ENCODE data around the gene IL26. TPM values are rescaled to one million over a fixed set of nuclear protein-coding genes. Genes with fewer than 3 reads are reported as not detected.

IL26 gene
- total and polyA plus RNA-seq, 2 experiments from 2014 or later = not detected

- no peak for DNase-seq (ENCODE audit: low spot score)
- no peak overlapping the region for H2AFZ ChIP-seq
- no peaks in the 10 kb centered on the region for H3K79me2 ChIP-seq
- H4K20me1 ChIP-seq (ENCODE audit: insufficient read depth, poor library complexity, severe bottlenecking) = no peaks in the 10 kb centered on the region
- no peak overlapping the region for H3K4me2 ChIP-seq
- no peaks in the 10 kb centered on the region for H3K27me3 ChIP-seq
- H3K9me3 ChIP-seq (ENCODE audit: low read depth) = no peaks in the 10 kb centered on the region
- H3K9me2 ChIP-seq (replicated peaks; ENCODE audit: insufficient read depth) = no peaks in the 10 kb centered on the region
- TF ChIP-seq EZH2 (IDR thresholded peaks at IDR 0.05; ENCODE audit: borderline replicate concordance) (no peak), CTCF (IDR thresholded peaks at IDR 0.05; ENCODE audit: poor library complexity) (no peak), EZH2phosphoT487 (IDR thresholded peaks at IDR 0.05; ENCODE audit: low read depth, severe bottlenecking, unreplicated experiment) (no peak)
- 93% methylated on average over 2 of the region's 2 CpGs for WGBS (ENCODE audit: low lambda C conversion rate, missing lambda C conversion rate)
- no peaks in the 10 kb centered on the region for H3K36me3 ChIP-seq (replicated peaks; ENCODE audit: insufficient read depth, low read depth)
- H3K27ac ChIP-seq = no peak overlapping the region
- no peak overlapping the region for H3K4me3 ChIP-seq
- no peaks in the 10 kb centered on the region for H3K4me1 ChIP-seq (ENCODE audit: insufficient read depth)
Measured at GRCh38 chr12:68264857-68265256, 39.2 kb upstream of the IL26 start.

GRCh38 chr12:68264158-68264855, 38.7 kb upstream of the IL26 start:
- TF ChIP-seq EZH2phosphoT487 (IDR thresholded peaks at IDR 0.05; ENCODE audit: low read depth, severe bottlenecking, unreplicated experiment) (no peak), EZH2 (IDR thresholded peaks at IDR 0.05; ENCODE audit: borderline replicate concordance) (no peak)
- H3K9me2 ChIP-seq (replicated peaks; ENCODE audit: insufficient read depth) = no peaks in the 10 kb centered on the region
- no peak overlapping the region for H3K4me2 ChIP-seq
- H3K27me3 ChIP-seq = no peaks in the 10 kb centered on the region
- no peaks in the 10 kb centered on the region for H4K20me1 ChIP-seq (ENCODE audit: insufficient read depth, poor library complexity, severe bottlenecking)
- H2AFZ ChIP-seq = no peak overlapping the region
- DNase-seq (ENCODE audit: low spot score) = no peak
- no peaks in the 10 kb centered on the region for H3K36me3 ChIP-seq (replicated peaks; ENCODE audit: insufficient read depth, low read depth)
- H3K27ac ChIP-seq = no peak overlapping the region
- no peaks in the 10 kb centered on the region for H3K4me1 ChIP-seq (ENCODE audit: insufficient read depth)
- no peaks in the 10 kb centered on the region for H3K79me2 ChIP-seq
- H3K4me3 ChIP-seq = no peak overlapping the region
- H3K9me3 ChIP-seq (ENCODE audit: low read depth) = no peaks in the 10 kb centered on the region
- 92% methylated on average over 7 of the region's 7 CpGs for WGBS (ENCODE audit: low lambda C conversion rate, missing lambda C conversion rate)

GRCh38 chr12:68263366-68263765, 37.8 kb upstream of the IL26 start:
- H3K4me2 ChIP-seq = no peak overlapping the region
- H3K36me3 ChIP-seq (replicated peaks; ENCODE audit: insufficient read depth, low read depth) = no peaks in the 10 kb centered on the region
- H3K4me3 ChIP-seq = no peak overlapping the region
- H3K9me2 ChIP-seq (replicated peaks; ENCODE audit: insufficient read depth) = no peaks in the 10 kb centered on the region
- H2AFZ ChIP-seq = no peak overlapping the region
- DNase-seq (ENCODE audit: low spot score) = no peak
- no peak for TF ChIP-seq EZH2 (IDR thresholded peaks at IDR 0.05; ENCODE audit: borderline replicate concordance)
- TF ChIP-seq CTCF (IDR thresholded peaks at IDR 0.05; ENCODE audit: poor library complexity) = no peak
- TF ChIP-seq EZH2phosphoT487 (IDR thresholded peaks at IDR 0.05; ENCODE audit: low read depth, severe bottlenecking, unreplicated experiment) = no peak
- no peaks in the 10 kb centered on the region for H3K4me1 ChIP-seq (ENCODE audit: insufficient read depth)
- H4K20me1 ChIP-seq (ENCODE audit: insufficient read depth, poor library complexity, severe bottlenecking) = no peaks in the 10 kb centered on the region
- no peaks in the 10 kb centered on the region for H3K9me3 ChIP-seq (ENCODE audit: low read depth)
- no peak overlapping the region for H3K27ac ChIP-seq
- H3K79me2 ChIP-seq = no peaks in the 10 kb centered on the region
- no peaks in the 10 kb centered on the region for H3K27me3 ChIP-seq
- WGBS (ENCODE audit: low lambda C conversion rate, missing lambda C conversion rate) = 75% methylated on average over 1 of the region's 1 CpG

GRCh38 chr12:68261896-68262295, 36.3 kb upstream of the IL26 start:
- no peaks in the 10 kb centered on the region for H3K27me3 ChIP-seq
- no peaks in the 10 kb centered on the region for H3K4me1 ChIP-seq (ENCODE audit: insufficient read depth)
- no peaks in the 10 kb centered on the region for H3K79me2 ChIP-seq
- H4K20me1 ChIP-seq (ENCODE audit: insufficient read depth, poor library complexity, severe bottlenecking) = no peaks in the 10 kb centered on the region
- DNase-seq (ENCODE audit: low spot score) = no peak
- H3K9me2 ChIP-seq (replicated peaks; ENCODE audit: insufficient read depth) = no peaks in the 10 kb centered on the region
- H3K9me3 ChIP-seq (ENCODE audit: low read depth) = no peaks in the 10 kb centered on the region
- H2AFZ ChIP-seq = no peak overlapping the region
- H3K27ac ChIP-seq = no peak overlapping the region
- H3K4me3 ChIP-seq = no peak overlapping the region
- no peak for TF ChIP-seq EZH2phosphoT487 (IDR thresholded peaks at IDR 0.05; ENCODE audit: low read depth, severe bottlenecking, unreplicated experiment)
- no peak for TF ChIP-seq EZH2 (IDR thresholded peaks at IDR 0.05; ENCODE audit: borderline replicate concordance)
- no peak for TF ChIP-seq CTCF (IDR thresholded peaks at IDR 0.05; ENCODE audit: poor library complexity)
- no peak overlapping the region for H3K4me2 ChIP-seq
- no peaks in the 10 kb centered on the region for H3K36me3 ChIP-seq (replicated peaks; ENCODE audit: insufficient read depth, low read depth)

Data from hepatocyte (in vitro differentiated cells).